Psoas muscle (tissue), 8 donors: Measurements from ENCODE around the gene PPRC1. TPM values are rescaled to one million over a fixed set of nuclear protein-coding genes. Genes with fewer than 3 reads are reported as not detected.
"Not testable (repeated sequence)": the region's sequence is repeated elsewhere in the genome, so short reads cannot be mapped to it uniquely, and the experiment has no call there.

Experiments used
- ATAC-seq, 4 donors: fragments of 200-7000 bp; cut with Tn5 transposase; one replicate each; pipeline ENCODE4 v1.9.1; 2020; ENCODE audit warnings: moderate library complexity in 3 of 4, mild to moderate bottlenecking in 2 of 4
- DNase-seq, 2 donors: peaks; one replicate each; pipeline ENCODE4 v3.0.0-alpha.2; 2020
- H3K27ac ChIP-seq: fragments of 200-600 bp; one replicate; pipeline ENCODE4 v1.8.0; 2022
- H3K27me3 ChIP-seq, 3 donors: fragments of 200-600 bp in 1 of 3; one replicate each; pipeline versions ENCODE4 v1.6.1 to v1.8.0; 2013 to 2022; ENCODE audit warnings: low read length in 2 of 3, mild to moderate bottlenecking in 2 of 3, moderate library complexity in 1 of 3; ENCODE audit not compliant: insufficient read depth in 3 of 3
- H3K36me3 ChIP-seq, 2 donors: fragments of 200-600 bp in 1 of 2; one replicate each; pipeline versions ENCODE4 v1.6.1 to v1.8.0; 2013 to 2022; ENCODE audit warnings: low read depth in 1 of 2, mild to moderate bottlenecking in 1 of 2, moderate library complexity in 1 of 2; ENCODE audit not compliant: insufficient read depth in 1 of 2
- H3K4me1 ChIP-seq: fragments of 200-600 bp; one replicate; pipeline ENCODE4 v1.8.0; 2022
- H3K4me3 ChIP-seq: fragments of 200-600 bp; one replicate; pipeline ENCODE4 v1.8.0; 2022; ENCODE audit warnings: mild to moderate bottlenecking
- H3K9me3 ChIP-seq: fragments of 200-600 bp; one replicate; pipeline ENCODE4 v1.8.0; 2022
- CTCF ChIP-seq: fragments of 200-600 bp; IDR thresholded peaks from one replicate; pipeline ENCODE4 v1.8.0; 2022; ENCODE audit warnings: antibody characterized with exemption
- WGBS, 3 donors: extraction: QIAGEN DNeasy Blood & Tissue Kit; methylation state at CpG; one replicate each; pipeline versions ENCODE4 v1.1.6 to v1.1.7; 2013; 5-methylcytosine and 5-hydroxymethylcytosine counted together
- intact Hi-C, 2 donors: fragments of 100-400 bp; cut with DNase I; formaldehyde crosslinking; loops; one replicate each; pipeline versions ENCODE4 v1.11.0 to v1.14.2; 2022
- polyA plus RNA-seq, 3 donors: library from polyadenylated mRNA; stranded (reverse); fragments of 200-250 nt; gene quantifications; one replicate each; pipeline ENCODE4 v1.2.3, GENCODE V29; 2013
- total RNA-seq, 4 donors: library from RNA; stranded (reverse); fragmentation: NEBNext Ultra II Directional in 2 of 4; extraction: Animal tissue kit (Norgen Biotek cat#: 25700) in 2 of 4; gene quantifications; one replicate each; pipeline versions ENCODE4 v1.2.1 to v1.2.4, GENCODE V29; 2021 to 2023
- donor health status: healthy with polysubstance abuse.
- donor health status: DM: no; HTN: no; CAD: no; lungs with moderate emphysema.
- donor health status: Bipolar disorder and iron deficiency.
- donor health status: healthy.
- donor health status: DM: yes; HTN: yes; CAD: no.
- donor health status: DM: no; HTN: no; CAD: no.
- donor health status: DM: no; HTN: no; CAD: no.
- donor health status: DM: yes; HTN: yes; CAD: no.

The PPRC1 gene
- total and polyA plus RNA-seq, 7 donors = 14.7 to 57.5 (median 27.2) TPM

GRCh38 chr10:102188298-102188940 is 55.6 kb downstream of the PPRC1 start:
- no peak overlapping the region for H3K27ac ChIP-seq
- 39 to 65% (median 51%) methylated on average over 2 to 3 of the region's 3 CpGs for WGBS, 3 donors
- TF ChIP-seq CTCF = no peak
- no peaks in the 10 kb centered on the region for H3K9me3 ChIP-seq
- no peak overlapping the region for H3K4me3 ChIP-seq
- H3K36me3 ChIP-seq = no peaks in the 10 kb centered on the region
- DNase-seq (no peak), ATAC-seq (no peak)
- no peaks in the 10 kb centered on the region for H3K4me1 ChIP-seq
- intact Hi-C loops = no loop called here
- no peaks in the 10 kb centered on the region for H3K27me3 ChIP-seq

- H3K27ac ChIP-seq, DNase-seq, intact Hi-C loops, H3K36me3 ChIP-seq, ATAC-seq, H3K4me3 ChIP-seq, H3K4me1 ChIP-seq, H3K9me3 ChIP-seq, H3K27me3 ChIP-seq: not testable (repeated sequence)
- 80 to 82% (median 80%) methylated on average over 7 of the region's 7 CpGs for WGBS, 3 donors
Observed at GRCh38 chr10:102188941-102189898, 56.4 kb downstream of the PPRC1 start.

- no peak for TF ChIP-seq CTCF
- H3K36me3 ChIP-seq = no peaks in the 10 kb centered on the region
- DNase-seq (no peak), ATAC-seq (no peak)
- H3K4me3 ChIP-seq = no peak overlapping the region
- H3K27ac ChIP-seq = no peak overlapping the region
- 77 to 81% (median 80%) methylated on average over 7 of the region's 7 CpGs for WGBS, 3 donors
- no peaks in the 10 kb centered on the region for H3K9me3 ChIP-seq
- intact Hi-C loops = no loop called here
- H3K4me1 ChIP-seq = no peaks in the 10 kb centered on the region
- no peaks in the 10 kb centered on the region for H3K27me3 ChIP-seq
Observed at GRCh38 chr10:102191956-102192355, 59.1 kb downstream of the PPRC1 start.

GRCh38 chr10:102195296-102195870 is 62.5 kb downstream of the PPRC1 start:
- Histone ChIP-seq H3K4me3 (no peak overlapping the region), H3K4me1 (no peaks in the 10 kb centered on the region), H3K27me3 (no peaks in the 10 kb centered on the region), H3K36me3 (no peaks in the 10 kb centered on the region), H3K9me3 (no peaks in the 10 kb centered on the region), H3K27ac (no peak overlapping the region)
- ATAC-seq (no peak), DNase-seq (no peak)
- TF ChIP-seq CTCF = no peak
- WGBS, 3 donors = 75 to 81% (median 81%) methylated on average over 6 of the region's 6 CpGs
- intact Hi-C loops = no loop called here

GRCh38 chr10:102196893-102197292 is 64.1 kb downstream of the PPRC1 start:
- Histone ChIP-seq H3K4me1 (no peaks in the 10 kb centered on the region), H3K27me3 (no peaks in the 10 kb centered on the region), H3K9me3 (no peaks in the 10 kb centered on the region), H3K27ac (no peak overlapping the region), H3K36me3 (no peaks in the 10 kb centered on the region), H3K4me3 (no peak overlapping the region)
- no peak for ATAC-seq
- TF ChIP-seq CTCF = no peak
- no peak for DNase-seq
- intact Hi-C loops = no loop called here
- WGBS, 3 donors = 69 to 74% (median 73%) methylated on average over 2 of the region's 2 CpGs
